ENCODE results near the gene ZSCAN32.

Gene ZSCAN32

GRCh38 chr16:3400779-3401688 lies at the start of gene ZSCAN32, which contains the start of gene ZNF174:
Gene ZSCAN32 (minus strand): TSS chr16:3401004. CDS start chr16:3397557, 3,447 bp downstream.
Gene ZNF174 (plus strand): TSS chr16:3401215. CDS start chr16:3402005, 790 bp downstream.
- DNase-seq: peak; percentile 97

GRCh38 chr16:3444032-3444388 lies 43.2 kb upstream of the ZSCAN32 start:
- no peak for DNase-seq

- DNase-seq: peak; percentile 67
These were observed 42.6 kb upstream of the ZSCAN32 start, which contains the start of the genes NAA60 and ZNF597 for GRCh38 chr16:3443108-3444031. Gene NAA60 (plus strand): TSS chr16:3443680. CDS start chr16:3476228, 32,548 bp downstream. Gene ZNF597 (minus strand): TSS chr16:3443504. CDS start chr16:3443153, 351 bp downstream.

- no peak for DNase-seq
These were observed 38.8 kb upstream of the ZSCAN32 start for GRCh38 chr16:3439637-3440036.

GRCh38 chr16:3434373-3434772 lies 33.6 kb upstream of the ZSCAN32 start:
- no peak for DNase-seq

- DNase-seq: no peak
These were observed 31.0 kb upstream of the ZSCAN32 start for GRCh38 chr16:3431779-3432219.

- no peak for DNase-seq
These were observed 13.1 kb upstream of the ZSCAN32 start for GRCh38 chr16:3413730-3414379.

- no peak for DNase-seq
These were observed 7.9 kb upstream of the ZSCAN32 start for GRCh38 chr16:3408561-3409197.

- no peak for DNase-seq
These were observed 1.1 kb upstream of the ZSCAN32 start for GRCh38 chr16:3401719-3402397.

GRCh38 chr16:3400446-3400778 lies 392 bp downstream of the ZSCAN32 start:
- DNase-seq: no peak

- no peak for DNase-seq
These were observed 11.0 kb downstream of the ZSCAN32 start for GRCh38 chr16:3389663-3390338.

GRCh38 chr16:3388325-3388724 lies 12.5 kb downstream of the ZSCAN32 start:
- DNase-seq: no peak

GRCh38 chr16:3383045-3383448 lies 17.8 kb downstream of the ZSCAN32 start:
- DNase-seq: no peak

GRCh38 chr16:3377917-3378316 lies 22.9 kb downstream of the ZSCAN32 start:
- no peak for DNase-seq

- DNase-seq: no peak
These were observed 25.1 kb downstream of the ZSCAN32 start for GRCh38 chr16:3375680-3376079.

- DNase-seq: no peak
These were observed 31.7 kb downstream of the ZSCAN32 start for GRCh38 chr16:3369073-3369472.

- DNase-seq: peak; percentile 77
These were observed 35.9 kb downstream of the ZSCAN32 start for GRCh38 chr16:3364774-3365427.

- no peak for DNase-seq
These were observed 37.0 kb downstream of the ZSCAN32 start for GRCh38 chr16:3363793-3364192.

GRCh38 chr16:3362931-3363330 lies 37.9 kb downstream of the ZSCAN32 start:
- DNase-seq: no peak

GRCh38 chr16:3358871-3359270 lies 41.9 kb downstream of the ZSCAN32 start:
- no peak for DNase-seq

GRCh38 chr16:3356118-3356517 lies 44.7 kb downstream of the ZSCAN32 start:
- no peak for DNase-seq

All from activated CD4-positive, alpha-beta T cell treated with anti-CD3 and anti-CD28 coated beads, Interleukin-2, amount 50 U/mL, for 1 hour (primary cell).